ENCODE results near the gene PCDHB1.
"Not testable (repeated sequence)": the region's sequence is repeated elsewhere in the genome, so short reads cannot be mapped to it uniquely, and the experiment has no call there.

PCDHB1 gene

GRCh38 chr5:141101059-141101458 lies 49.9 kb downstream of the PCDHB1 start:
- Mint-ChIP-seq H3K9me3 (peaks cover 28% of the 10 kb centered on the region), H3K27ac (no peak overlapping the region), H3K4me3 (no peak overlapping the region), H3K4me1 (no peaks in the 10 kb centered on the region), H3K27me3 (peaks cover 5% of the 10 kb centered on the region), H3K36me3 (no peaks in the 10 kb centered on the region)
- CTCF ChIA-PET: interaction anchor here (1.1 kb wide), 1 partner anchor 14 kb away, joined by 3 read pairs; no protein-coding TSS in a partner anchor
- no peak for DNase-seq

DNA sequence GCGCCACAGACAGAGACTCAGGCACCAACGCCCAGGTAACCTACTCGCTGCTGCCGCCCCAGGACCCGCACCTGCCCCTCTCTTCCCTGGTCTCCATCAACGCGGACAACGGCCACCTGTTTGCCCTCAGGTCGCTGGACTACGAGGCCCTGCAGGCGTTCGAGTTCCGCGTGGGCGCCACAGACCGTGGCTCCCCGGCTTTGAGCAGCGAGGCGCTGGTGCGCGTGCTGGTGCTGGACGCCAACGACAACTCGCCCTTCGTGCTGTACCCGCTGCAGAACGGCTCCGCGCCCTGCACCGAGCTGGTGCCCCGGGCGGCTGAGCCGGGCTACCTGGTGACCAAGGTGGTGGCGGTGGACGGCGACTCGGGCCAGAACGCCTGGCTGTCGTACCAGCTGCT lies 50.9 kb downstream of the PCDHB1 start:
- H3K36me3 Mint-ChIP-seq, DNase-seq, H3K27ac Mint-ChIP-seq, H3K4me3 Mint-ChIP-seq, CTCF ChIA-PET, H3K27me3 Mint-ChIP-seq, H3K4me1 Mint-ChIP-seq: not testable (repeated sequence)
- peaks cover 28% of the 10 kb centered on the region for H3K9me3 Mint-ChIP-seq

- H3K9me3 Mint-ChIP-seq: peaks cover 30% of the 10 kb centered on the region
- H3K27ac Mint-ChIP-seq, H3K36me3 Mint-ChIP-seq, CTCF ChIA-PET, DNase-seq, H3K4me1 Mint-ChIP-seq, H3K4me3 Mint-ChIP-seq, H3K27me3 Mint-ChIP-seq: not testable (repeated sequence)
These were observed 51.3 kb downstream of the PCDHB1 start for GRCh38 chr5:141102471-141102870.

GRCh38 chr5:141105350-141105749 lies 54.2 kb downstream of the PCDHB1 start:
- peaks cover 23% of the 10 kb centered on the region for H3K9me3 Mint-ChIP-seq
- peaks cover 5% of the 10 kb centered on the region for H3K27me3 Mint-ChIP-seq
- no peaks in the 10 kb centered on the region for H3K4me1 Mint-ChIP-seq
- H3K36me3 Mint-ChIP-seq: no peaks in the 10 kb centered on the region
- CTCF ChIA-PET: no interaction called here
- DNase-seq: no peak
- no peak overlapping the region for H3K27ac Mint-ChIP-seq
- H3K4me3 Mint-ChIP-seq: no peak overlapping the region

Measured in activated naive CD4-positive, alpha-beta T cell treated with anti-CD3 and anti-CD28 coated beads, Interleukin-2, amount 10 ng/mL, durations not matched to agents 7 days and 5 days (primary cell).